ENCODE results near the gene SPECC1.

GRCh38 chr17:20214794-20215193, 205.6 kb downstream of the SPECC1 start:
- TF ChIP-seq CTCF (IDR thresholded peaks at IDR 0.05; ENCODE audit: low read depth, low read length) (no peak), POLR2A (IDR thresholded peaks at IDR 0.05; ENCODE audit: extremely low read depth, insufficient read length) (no peak), MAX (IDR thresholded peaks at IDR 0.05; ENCODE audit: low read depth, low read length) (no peak), MYC (IDR thresholded peaks at IDR 0.05; ENCODE audit: low read depth, low read length) (no peak)

All from NB4 (cell line).